GM06990 (cell line): Measurements from ENCODE around the gene MTMR4.

Experiments used
- DNase-seq: peaks from one replicate; pipeline ENCODE4 v3.0.0-alpha.2; 2011; ENCODE audit not compliant: insufficient read length; ENCODE audit errors: extremely low read depth
- H3K27me3 ChIP-seq: replicated peaks from 2 replicates; pipeline ENCODE4 v1.6.0; 2011; ENCODE audit warnings: low read length; ENCODE audit not compliant: control insufficient read depth, insufficient read depth
- H3K36me3 ChIP-seq: 2 replicates; pipeline ENCODE4 v1.5.1; 2011; ENCODE audit warnings: low read length; ENCODE audit not compliant: control insufficient read depth, insufficient read depth
- H3K4me3 ChIP-seq: replicated peaks from 2 replicates; pipeline ENCODE4 v1.5.1; 2011; ENCODE audit warnings: low read depth, mild to moderate bottlenecking, control low read depth, low read length
- CTCF ChIP-seq: IDR thresholded peaks from 2 replicates; pipeline ENCODE4 v1.5.1; 2011; ENCODE audit warnings: low read length, control low read depth, mild to moderate bottlenecking, inconsistent platforms; ENCODE audit not compliant: insufficient read depth, poor library complexity, severe bottlenecking

MTMR4 gene

GRCh38 chr17:58539698-58540097, 25.3 kb upstream of the MTMR4 start:
- no peak for TF ChIP-seq CTCF
- Histone ChIP-seq H3K4me3 (no peak overlapping the region), H3K36me3 (no peaks in the 10 kb centered on the region), H3K27me3 (no peaks in the 10 kb centered on the region)
- DNase-seq = no peak

- no peaks in the 10 kb centered on the region for H3K36me3 ChIP-seq
- no peak overlapping the region for H3K4me3 ChIP-seq
- no peaks in the 10 kb centered on the region for H3K27me3 ChIP-seq
- no peak for TF ChIP-seq CTCF
- no peak for DNase-seq
These were observed 24.5 kb upstream of the MTMR4 start for GRCh38 chr17:58538811-58539409.

- H3K36me3 ChIP-seq = no peaks in the 10 kb centered on the region
- no peak for TF ChIP-seq CTCF
- no peak overlapping the region for H3K4me3 ChIP-seq
- peaks cover 2% of the 10 kb centered on the region; the same call in 1 of the 2 replicates for H3K27me3 ChIP-seq
- no peak for DNase-seq
These were observed 22.8 kb upstream of the MTMR4 start for GRCh38 chr17:58537266-58537665.

GRCh38 chr17:58536542-58536941, 22.1 kb upstream of the MTMR4 start:
- peaks cover 2% of the 10 kb centered on the region for H3K27me3 ChIP-seq
- H3K36me3 ChIP-seq = no peaks in the 10 kb centered on the region
- no peak for DNase-seq
- no peak for TF ChIP-seq CTCF
- H3K4me3 ChIP-seq = no peak overlapping the region

- no peak for TF ChIP-seq CTCF
- no peak overlapping the region for H3K4me3 ChIP-seq
- H3K36me3 ChIP-seq = no peaks in the 10 kb centered on the region
- H3K27me3 ChIP-seq = peaks cover 3% of the 10 kb centered on the region
- no peak for DNase-seq
These were observed 21.0 kb upstream of the MTMR4 start for GRCh38 chr17:58535431-58535830.

- Histone ChIP-seq H3K4me3 (no peak overlapping the region), H3K27me3 (peaks cover 3% of the 10 kb centered on the region), H3K36me3 (no peaks in the 10 kb centered on the region)
- TF ChIP-seq CTCF = no peak
- no peak for DNase-seq
These were observed 20.5 kb upstream of the MTMR4 start for GRCh38 chr17:58534901-58535421.
